ENCODE data around the gene EIF3L.

Gene EIF3L

DNA sequence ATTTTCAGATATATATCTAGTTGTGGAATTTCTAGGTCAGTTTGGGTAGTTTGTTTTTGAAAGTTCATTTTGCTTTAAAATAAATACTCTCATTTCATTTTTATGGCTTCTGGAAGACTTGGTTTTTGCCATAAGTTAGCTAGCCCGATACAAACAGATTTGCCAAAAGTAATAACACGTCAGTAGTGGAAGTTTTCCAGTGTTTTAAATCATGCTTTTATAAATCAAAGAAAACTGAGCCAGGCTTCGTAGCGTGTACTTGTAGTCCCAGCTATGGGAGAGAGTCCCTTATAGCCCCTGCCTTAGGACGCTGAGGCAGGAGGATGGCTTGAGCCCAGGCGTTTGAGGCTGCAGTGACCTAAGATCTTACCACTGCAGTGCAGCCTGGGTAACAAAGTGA, 35.2 kb downstream of the EIF3L start:
- Histone ChIP-seq H3K9me3 (no peaks in the 10 kb centered on the region), H3K4me1 (no peaks in the 10 kb centered on the region), H3K4me3 (ENCODE audit: low read depth, low read length) (no peak overlapping the region), H3K36me3 (peaks cover 83% of the 10 kb centered on the region), H3K27me3 (no peaks in the 10 kb centered on the region)
- TF ChIP-seq, protein P1, sequence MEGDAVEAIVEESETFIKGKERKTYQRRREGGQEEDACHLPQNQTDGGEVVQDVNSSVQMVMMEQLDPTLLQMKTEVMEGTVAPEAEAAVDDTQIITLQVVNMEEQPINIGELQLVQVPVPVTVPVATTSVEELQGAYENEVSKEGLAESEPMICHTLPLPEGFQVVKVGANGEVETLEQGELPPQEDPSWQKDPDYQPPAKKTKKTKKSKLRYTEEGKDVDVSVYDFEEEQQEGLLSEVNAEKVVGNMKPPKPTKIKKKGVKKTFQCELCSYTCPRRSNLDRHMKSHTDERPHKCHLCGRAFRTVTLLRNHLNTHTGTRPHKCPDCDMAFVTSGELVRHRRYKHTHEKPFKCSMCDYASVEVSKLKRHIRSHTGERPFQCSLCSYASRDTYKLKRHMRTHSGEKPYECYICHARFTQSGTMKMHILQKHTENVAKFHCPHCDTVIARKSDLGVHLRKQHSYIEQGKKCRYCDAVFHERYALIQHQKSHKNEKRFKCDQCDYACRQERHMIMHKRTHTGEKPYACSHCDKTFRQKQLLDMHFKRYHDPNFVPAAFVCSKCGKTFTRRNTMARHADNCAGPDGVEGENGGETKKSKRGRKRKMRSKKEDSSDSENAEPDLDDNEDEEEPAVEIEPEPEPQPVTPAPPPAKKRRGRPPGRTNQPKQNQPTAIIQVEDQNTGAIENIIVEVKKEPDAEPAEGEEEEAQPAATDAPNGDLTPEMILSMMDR (IDR thresholded peaks at IDR 0.05; ENCODE audit: low read depth, low read length) = no peak
- DNase-seq = no peak

DNA sequence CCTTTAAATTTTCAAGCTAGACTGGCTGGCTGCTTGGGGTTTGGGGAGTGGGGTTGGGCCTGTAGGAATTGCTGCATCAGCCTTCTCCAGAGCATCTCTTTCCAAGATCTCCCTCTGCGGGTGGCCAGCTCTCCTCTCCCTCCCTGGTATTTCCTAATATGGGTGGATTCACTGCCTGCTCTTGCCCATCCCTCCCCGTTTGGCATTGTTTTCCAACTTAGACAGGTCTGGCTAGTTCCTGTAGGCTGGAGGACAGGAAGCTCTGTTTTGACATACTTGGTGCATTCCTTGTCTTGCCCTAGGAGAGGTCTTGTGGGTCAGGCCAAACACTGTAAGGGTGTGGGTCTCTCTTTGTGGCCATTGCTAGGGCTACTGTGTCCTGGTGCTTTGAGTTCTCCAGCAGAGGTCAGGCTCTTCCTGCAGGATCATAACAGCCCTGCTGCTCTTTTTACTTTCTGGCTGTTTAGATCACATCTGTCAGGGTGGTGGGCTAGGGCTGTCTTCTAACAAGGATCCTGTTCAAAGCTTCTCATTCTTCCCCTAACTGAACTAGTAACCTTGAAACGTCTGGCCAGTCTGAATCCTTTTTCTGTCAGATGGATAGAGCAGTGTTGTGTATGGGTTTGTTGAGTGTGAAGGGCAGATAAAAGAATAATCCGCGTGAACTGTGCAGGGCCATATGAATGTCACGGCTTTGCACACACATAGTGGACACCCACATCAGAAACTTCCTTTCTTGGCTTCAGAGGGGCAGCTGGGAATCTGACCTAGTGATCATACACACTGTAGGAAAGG, 38.6 kb downstream of the EIF3L start:
- Histone ChIP-seq H3K36me3 (peaks cover 75% of the 10 kb centered on the region), H3K27me3 (no peaks in the 10 kb centered on the region), H3K9me3 (no peaks in the 10 kb centered on the region), H3K4me1 (no peaks in the 10 kb centered on the region), H3K4me3 (ENCODE audit: low read depth, low read length) (no peak overlapping the region)
- no peak for DNase-seq
- TF ChIP-seq, protein P1 (IDR thresholded peaks at IDR 0.05; ENCODE audit: low read depth, low read length) = peak; percentile 54

DNA sequence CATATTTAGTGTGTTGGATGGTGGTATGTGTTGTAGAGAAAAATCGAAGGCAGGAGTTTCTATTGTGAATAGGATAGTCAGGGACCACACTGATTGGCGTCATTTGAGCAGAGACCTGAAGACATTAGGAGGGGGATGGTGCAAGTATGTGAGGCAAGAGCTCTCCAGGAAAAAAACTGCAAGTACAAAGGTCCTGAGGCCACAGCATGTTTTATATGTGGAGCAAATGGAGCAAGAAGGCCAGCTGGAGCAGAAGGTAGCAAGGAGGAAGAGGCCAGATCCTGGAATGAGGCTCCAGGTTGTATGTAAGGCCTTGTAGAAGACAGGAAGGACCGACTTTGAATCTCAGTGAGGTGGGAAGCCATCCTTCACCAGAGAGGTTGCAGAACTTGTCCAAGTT, 42.7 kb downstream of the EIF3L start:
- Histone ChIP-seq H3K4me3 (ENCODE audit: low read depth, low read length) (no peak overlapping the region), H3K9me3 (no peaks in the 10 kb centered on the region), H3K27me3 (no peaks in the 10 kb centered on the region), H3K36me3 (peaks cover 49% of the 10 kb centered on the region), H3K4me1 (0 out of 2 replicates have a peak, but pooled peaks cover 3% of the 10 kb centered on the region)
- no peak for DNase-seq
- TF ChIP-seq, protein P1 (IDR thresholded peaks at IDR 0.05; ENCODE audit: low read depth, low read length) = no peak

DNA sequence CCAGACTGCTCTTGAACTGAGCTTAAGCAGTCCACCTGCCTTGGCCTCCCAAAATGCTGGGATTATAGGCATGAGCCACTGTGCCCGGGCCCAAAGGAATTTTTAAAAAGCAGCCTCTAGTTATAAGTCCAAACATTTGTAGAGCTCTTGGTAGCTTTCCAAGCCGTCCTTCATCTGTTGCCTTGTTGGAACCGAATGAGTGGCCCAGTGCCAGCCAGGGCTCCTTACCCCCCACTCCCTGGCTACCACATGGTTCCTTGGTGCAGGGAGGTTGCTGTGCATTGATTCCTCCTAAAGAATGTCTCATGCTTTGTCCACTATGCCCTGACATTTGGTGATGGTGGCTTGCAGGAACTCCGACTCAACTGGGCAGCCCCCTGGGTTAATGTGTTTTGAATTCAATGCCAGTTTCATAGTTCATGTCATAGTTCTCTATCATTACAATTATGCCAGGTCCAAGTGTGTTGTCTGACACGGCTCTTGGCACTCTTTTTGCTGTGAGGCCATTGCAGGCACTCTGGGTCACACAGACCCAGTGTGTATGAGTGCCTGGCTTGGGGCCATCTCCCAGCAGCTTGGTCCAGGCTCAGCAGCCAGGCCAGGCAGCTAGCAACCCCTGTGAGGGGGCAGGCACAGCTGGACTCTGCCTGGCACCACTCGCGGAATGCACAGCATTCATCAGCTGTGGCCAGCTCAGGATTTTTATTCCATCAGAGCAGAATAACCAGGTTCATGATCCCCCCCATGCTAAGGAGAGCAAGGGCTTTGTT, 43.5 kb downstream of the EIF3L start:
- TF ChIP-seq, protein P1 (IDR thresholded peaks at IDR 0.05; ENCODE audit: low read depth, low read length) = no peak
- DNase-seq = no peak
- no peaks in the 10 kb centered on the region for H3K9me3 ChIP-seq
- H3K4me1 ChIP-seq = 0 out of 2 replicates have a peak, but pooled peaks cover 3% of the 10 kb centered on the region
- H3K36me3 ChIP-seq = peaks cover 43% of the 10 kb centered on the region
- H3K4me3 ChIP-seq (ENCODE audit: low read depth, low read length) = no peak overlapping the region
- H3K27me3 ChIP-seq = no peaks in the 10 kb centered on the region

DNA sequence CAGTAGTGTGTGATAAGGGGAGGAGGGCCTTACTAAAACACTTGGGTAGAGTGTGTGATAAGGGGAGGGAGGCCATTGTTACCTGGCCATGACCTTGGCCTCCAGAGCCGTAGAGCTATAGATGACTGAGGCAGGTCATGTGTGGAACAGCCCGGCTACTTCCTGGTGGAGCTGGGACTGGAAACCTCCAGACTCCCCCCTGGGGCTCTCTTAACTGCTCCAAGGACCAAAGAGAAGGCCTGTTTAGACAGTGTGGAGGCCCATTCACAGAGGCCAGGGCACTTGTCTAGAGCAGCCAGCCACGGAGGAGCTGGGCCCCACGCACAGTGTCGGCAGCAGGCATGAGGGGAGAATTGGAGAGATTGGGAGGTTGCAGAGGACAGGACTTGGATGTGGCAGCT, 44.4 kb downstream of the EIF3L start:
- Histone ChIP-seq H3K9me3 (no peaks in the 10 kb centered on the region), H3K36me3 (peaks cover 34% of the 10 kb centered on the region), H3K4me1 (0 out of 2 replicates have a peak, but pooled peaks cover 3% of the 10 kb centered on the region), H3K4me3 (ENCODE audit: low read depth, low read length) (no peak overlapping the region), H3K27me3 (no peaks in the 10 kb centered on the region)
- DNase-seq = no peak
- TF ChIP-seq, protein P1 (IDR thresholded peaks at IDR 0.05; ENCODE audit: low read depth, low read length) = no peak
